H1 (cell line): ENCODE results near the gene NLRC5. TPM values are rescaled to one million over a fixed set of nuclear protein-coding genes. Genes with fewer than 3 reads are reported as not detected.

Experiments used
- CHD7 ChIP-seq: fragments of 300-600 bp; sonication (generic); IDR thresholded peaks from 2 replicates; pipeline ENCODE4 v1.7.1; 2012; ENCODE audit warnings: low read length, moderate library complexity, mild to moderate bottlenecking, inconsistent platforms; ENCODE audit not compliant: insufficient replicate concordance
- RFX5 ChIP-seq: IDR thresholded peaks from 2 replicates; pipeline ENCODE4 v1.6.1; 2011; ENCODE audit warnings: low read depth, low read length, improper control_type of control experiment, borderline replicate concordance
- SP1 ChIP-seq: IDR thresholded peaks from 2 replicates; pipeline ENCODE4 v1.6.1; 2011; ENCODE audit warnings: low read depth, low read length
- polyA plus RNA-seq, 7 experiments: library from polyadenylated mRNA; depleted of rRNA in 3 of 7; stranded (reverse) in 5 of 7; unstranded in 2 of 7; fragments of >200 nt in 5 of 7; fragments of 200-250 nt in 2 of 7; gene quantifications; 1 replicate in 5 of 7; 2 replicates in 1 of 7; 4 replicates in 1 of 7; pipeline versions ENCODE4 v1.2.1 to v1.2.3, GENCODE V29; 2011 to 2013; ENCODE audit warnings: missing spikeins in 2 of 7, mixed read lengths in 2 of 7
- total RNA-seq: library from RNA; stranded (reverse); fragmentation: NEBNext Ultra II Directional; extraction: Animal tissue kit (Norgen Biotek cat#: 25700); gene quantifications from 2 replicates; pipeline ENCODE4 v1.2.1, GENCODE V29; 2021

Gene NLRC5
- total and polyA plus RNA-seq, 2 of the 8 experiments (the other 6 are each of a cell fraction or from before 2014, with no cell fraction given), result 2.2 to 3.2 TPM

GRCh38 chr16:57108432-57108831 is 119.1 kb downstream of the NLRC5 start (continued):
- TF ChIP-seq CHD7 (no peak), SP1 (no peak), RFX5 (no peak)
